GM18907 (cell line): ENCODE results near the gene CPXM2.
A peak's percentile ranks its signal among the peaks of the same experiment; 100 is the strongest.

Source experiments
- ATAC-seq: cut with Tn5 transposase; IDR thresholded peaks from one replicate; pipeline ENCODE4 v1.9.1; 2021; ENCODE audit warnings: mild to moderate bottlenecking, moderate library complexity; ENCODE audit not compliant: unreplicated experiment

Gene CPXM2

DNA sequence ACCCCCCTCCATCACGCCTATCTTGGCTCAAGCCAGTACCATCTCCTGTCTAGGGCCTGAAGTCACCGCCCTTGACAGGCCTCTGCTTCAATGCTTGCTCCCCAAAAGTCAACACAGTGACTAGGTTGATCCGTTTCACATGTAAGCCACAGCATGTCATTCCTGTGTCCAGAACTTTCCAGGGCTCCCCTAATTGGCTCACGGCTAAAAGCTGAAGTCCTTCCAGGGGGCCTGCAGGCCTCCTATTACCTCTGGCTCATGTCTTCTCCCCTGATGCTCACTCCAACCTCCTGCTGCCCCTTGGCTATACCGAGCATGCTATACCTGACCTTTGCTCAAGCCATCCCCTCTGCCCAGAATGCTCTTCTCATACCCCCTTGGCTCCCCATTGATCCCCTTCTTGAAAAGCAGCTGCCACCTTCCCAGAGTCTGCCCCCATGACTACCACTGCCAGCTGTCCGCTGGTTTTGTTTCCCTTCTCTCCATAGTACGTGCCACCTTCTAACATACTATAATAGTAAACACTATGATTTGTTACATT, 39.1 kb downstream of the CPXM2 start:
- no peak for ATAC-seq

DNA sequence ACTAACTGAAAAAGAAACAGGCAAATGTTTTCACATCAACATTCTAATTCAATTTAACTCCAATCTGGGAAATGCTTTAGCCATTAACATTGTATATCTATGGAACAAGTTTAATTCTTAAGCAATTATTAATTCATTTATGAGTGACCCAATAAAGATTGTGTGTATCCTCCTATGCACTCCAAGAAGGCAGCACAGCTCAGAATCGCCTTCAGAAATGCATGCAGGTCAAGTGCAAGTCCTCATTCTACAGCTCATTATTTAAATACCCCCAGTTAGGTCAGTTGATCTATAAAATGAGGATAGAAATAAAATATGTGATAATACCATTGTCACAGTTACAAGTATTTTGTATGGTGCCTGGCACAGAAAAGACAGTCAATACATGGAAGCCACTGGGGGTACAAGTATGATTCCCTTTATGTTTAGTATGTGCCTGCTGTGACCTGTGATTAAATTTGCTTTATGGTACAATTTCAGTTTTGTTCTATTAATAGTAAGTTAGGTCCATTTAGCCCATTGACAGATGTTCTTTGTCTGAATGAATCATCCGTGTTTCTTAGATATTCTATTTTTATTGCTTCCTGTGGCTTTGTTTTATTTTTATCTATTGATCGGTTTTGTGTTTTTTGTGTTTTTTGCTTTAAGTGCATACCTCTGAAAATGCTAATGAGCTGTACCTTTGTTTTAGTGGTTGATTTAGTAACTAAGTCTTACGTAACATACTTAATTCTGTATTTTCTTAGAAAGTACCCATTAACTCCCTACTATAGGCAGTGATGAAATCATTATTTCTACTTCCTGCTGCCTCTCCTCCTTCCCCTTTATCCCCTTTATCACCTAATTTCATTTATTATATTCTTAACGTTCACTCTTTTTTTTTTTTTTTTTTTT, 42.8 kb downstream of the CPXM2 start:
- peak; percentile 70 for ATAC-seq

DNA sequence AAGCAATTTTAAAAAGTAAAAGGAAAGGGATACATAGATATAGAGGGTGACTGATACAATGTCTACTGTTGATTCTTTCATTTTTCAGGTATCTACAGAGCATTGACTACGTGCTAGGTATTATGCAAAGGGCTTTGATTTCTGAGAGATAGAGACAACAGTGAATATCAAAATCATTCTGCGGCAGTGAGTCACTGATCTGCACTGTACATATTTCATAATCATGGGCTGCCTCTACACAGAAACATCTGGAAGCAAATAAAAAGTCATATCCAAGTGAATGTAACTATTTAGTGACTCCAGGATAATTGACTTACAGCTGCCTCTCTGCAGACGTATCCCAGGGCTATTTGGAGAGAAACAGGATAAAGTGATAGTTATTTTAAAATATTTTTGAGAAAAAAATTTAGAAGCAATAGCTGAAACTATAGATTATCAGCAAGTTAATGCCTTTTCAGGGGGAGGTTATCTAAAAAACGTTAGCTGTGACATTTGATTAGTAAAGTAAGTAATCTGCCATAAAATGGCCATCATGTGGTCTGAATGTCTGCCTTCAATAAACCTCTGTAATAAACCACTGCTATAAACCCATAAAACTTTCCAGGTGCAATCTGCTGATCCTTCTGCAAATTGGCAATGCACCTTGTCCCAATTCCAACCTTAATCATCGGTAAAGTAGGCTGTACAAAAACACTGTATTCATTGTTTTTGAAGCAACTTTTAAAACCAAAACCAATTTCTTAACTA, 43.7 kb downstream of the CPXM2 start:
- ATAC-seq: no peak

DNA sequence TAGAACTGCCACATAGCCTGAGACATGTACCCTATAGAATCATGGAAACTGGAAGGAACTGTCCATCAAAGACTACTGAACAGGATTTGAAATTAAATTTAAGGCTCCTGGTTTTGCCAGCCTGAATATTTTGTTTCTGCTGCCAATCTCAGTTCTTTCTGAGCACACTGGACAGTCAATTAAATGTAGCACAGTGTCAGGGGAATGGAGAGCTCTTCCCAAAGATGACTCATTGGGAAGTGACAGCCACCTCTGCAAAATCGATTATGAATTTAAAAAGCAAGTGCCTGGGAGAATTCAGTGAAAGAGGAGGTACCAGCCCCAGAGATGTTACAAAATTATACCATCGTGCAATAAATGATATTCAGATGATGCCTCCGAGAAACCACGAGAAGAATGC, 47.8 kb downstream of the CPXM2 start:
- no peak for ATAC-seq

DNA sequence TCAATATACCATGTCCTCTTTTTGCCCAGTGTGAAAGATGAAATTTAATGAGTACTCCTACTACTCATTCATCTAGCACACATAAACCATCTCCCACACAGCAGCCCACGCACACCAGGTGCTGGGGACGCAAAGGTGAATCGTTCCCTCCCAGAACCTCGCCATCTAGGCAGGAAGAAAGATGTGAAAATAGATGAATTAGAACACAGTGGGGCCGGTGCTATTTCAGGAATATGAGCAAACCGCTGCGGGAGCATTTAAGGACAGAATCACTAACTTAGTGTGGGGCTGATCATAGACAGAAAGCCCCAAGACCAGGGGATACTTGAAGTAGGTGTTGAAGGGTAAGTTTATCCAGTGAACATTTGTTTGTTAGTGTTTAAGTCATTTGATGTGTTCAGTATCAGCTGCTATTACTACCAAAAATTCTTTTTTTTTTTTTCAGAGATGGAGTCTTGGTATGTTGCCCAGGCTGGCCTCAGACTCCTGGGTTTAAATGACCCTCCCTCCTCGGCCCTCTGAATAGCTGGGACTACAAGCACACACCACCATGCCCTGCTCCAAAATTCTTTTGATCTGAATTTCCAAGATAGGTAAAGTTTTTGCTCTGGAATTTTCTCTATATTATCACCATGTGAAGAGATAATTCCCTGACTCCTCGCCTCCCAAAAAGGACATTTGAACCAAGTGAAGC, 48.8 kb downstream of the CPXM2 start:
- ATAC-seq: no peak

DNA sequence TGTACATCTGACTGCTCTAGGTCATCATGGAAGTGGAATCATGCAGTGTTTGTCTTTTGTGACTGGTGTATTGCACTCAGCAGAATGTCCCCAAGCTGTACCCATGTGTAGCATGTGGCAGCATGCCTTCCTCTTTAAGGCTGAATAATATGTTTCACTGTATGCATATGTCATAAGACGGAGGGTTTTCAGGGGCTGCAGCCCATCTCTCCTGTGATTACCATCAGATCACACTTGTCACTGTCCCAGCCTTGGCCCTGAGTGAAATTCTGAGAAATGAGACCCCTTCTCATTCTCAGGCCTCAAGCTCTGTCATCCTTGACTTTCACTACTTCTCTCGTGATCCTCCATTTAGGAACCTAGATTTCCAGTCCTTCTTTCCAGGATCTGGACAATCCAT, 50.0 kb downstream of the CPXM2 start:
- no peak for ATAC-seq

DNA sequence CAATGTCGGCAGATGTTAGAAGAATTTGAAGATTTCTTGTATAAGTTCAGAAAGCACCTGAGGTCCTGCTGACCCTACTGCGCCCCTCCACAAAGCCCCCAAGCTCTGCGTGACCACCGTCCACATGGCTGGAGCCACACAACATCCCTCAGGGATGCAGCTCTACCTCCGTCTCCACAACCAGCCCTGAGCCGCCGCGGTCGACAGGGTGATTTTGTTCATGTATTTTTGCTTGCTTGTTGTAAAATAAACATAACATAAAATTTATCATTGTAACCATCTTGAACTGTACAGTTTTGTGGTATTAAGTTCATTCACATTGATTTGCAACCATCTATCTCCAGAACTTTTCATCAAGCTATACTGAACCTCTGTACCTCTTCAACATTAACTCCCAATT, 50.5 kb downstream of the CPXM2 start:
- no peak for ATAC-seq

DNA sequence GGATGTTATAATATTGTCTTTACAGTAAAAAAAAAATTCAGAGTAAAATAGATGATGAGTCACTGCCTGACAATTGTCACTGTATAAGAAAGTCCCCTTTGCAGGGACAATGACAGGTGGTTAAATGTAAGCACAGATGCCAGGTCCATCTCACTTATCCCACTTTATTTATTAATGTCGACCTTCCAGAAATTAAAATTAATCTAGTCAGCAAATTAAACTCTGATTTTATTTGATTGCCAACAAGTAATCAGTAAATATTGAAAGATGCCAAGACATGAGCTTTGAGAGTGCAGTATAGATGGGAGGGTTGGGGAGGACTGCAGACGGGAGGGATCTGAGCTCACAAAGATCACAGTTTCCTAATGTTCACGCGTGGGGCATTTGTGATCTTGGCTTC, 50.9 kb downstream of the CPXM2 start:
- no peak for ATAC-seq

DNA sequence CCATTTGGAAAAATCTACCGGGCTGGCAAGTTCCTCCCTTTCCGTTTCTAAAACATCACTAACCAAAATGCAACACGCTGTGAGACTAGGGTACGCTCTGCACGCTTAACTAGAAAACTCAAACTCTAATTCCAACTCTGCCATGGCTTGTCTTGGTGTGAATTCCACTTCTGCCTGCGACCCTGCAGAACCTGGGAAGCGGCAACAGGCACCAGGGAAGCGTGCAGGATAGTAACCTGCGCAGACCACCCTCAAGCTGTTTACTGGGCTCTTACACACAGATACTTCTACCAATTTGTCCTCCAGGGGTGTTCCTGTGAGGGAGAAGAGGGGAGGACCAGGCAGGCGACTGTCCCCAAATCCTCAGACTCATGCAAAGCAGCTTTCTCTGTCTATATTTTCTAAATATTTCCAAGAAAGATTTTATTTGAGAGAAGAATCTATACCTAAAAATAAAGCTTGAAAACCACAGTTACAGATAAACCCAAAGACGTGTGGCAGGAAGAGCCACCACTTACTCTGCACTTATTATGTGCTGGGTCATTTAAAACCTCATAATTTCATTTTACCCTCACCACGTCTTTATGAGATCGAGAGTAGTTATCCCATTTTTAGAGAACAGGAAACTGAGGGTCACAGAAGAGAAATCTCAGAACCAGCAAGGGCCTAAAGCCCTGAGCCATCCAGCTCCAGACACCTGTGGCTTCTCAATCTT, 52.9 kb downstream of the CPXM2 start:
- ATAC-seq: no peak

DNA sequence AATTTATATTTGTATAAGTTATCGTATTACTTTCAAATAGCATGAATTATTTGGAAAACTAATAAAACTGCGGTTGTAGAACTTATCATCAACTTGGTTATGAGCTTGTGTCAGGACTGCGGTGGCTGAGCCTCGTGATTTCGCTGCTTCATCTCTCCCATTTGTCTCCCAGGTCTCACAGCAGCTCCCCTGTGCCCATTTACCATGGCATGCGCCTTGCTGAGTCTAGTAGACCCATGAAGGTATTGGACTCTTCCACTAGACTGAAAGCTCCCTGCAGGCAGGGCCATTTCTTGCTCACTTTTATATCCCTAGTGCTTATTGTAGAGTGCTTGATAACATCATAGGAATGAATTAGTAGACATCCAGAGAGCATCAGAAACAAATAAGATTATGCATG, 53.9 kb downstream of the CPXM2 start:
- ATAC-seq: no peak

DNA sequence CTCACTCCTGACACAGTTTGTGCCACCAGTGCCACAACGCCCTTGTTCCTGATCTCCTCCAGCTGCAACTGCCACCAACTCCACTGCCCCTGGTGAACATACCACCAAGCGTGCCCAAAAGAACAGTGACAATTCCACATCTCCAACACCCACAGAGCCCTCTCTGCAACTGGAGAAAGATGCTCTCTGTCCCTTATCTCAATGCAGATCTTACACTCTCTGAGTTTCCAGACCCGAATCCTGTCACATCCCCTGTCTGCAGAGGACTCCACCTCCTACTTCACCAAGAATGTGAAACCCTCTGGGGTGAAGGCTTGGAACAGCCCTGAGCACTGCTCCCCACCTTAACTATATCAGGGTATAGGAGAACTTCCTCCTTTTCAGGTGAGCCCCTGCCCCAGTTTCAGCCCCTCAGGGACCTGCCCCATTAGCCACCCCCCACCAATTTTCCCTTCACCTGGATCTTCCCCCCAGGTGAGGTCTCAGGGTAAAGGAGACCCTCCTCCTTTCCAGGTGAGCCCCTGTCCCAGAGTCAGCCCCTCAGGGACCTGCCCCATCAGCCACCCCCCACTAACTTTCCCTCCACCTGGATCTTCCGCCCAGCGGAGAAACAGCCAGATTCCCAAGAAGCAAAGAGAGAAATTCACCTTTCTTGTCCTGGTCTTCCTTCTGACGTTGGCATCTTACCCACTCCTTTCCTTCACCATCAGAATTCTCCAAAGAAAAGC, 55.0 kb downstream of the CPXM2 start:
- ATAC-seq: no peak

DNA sequence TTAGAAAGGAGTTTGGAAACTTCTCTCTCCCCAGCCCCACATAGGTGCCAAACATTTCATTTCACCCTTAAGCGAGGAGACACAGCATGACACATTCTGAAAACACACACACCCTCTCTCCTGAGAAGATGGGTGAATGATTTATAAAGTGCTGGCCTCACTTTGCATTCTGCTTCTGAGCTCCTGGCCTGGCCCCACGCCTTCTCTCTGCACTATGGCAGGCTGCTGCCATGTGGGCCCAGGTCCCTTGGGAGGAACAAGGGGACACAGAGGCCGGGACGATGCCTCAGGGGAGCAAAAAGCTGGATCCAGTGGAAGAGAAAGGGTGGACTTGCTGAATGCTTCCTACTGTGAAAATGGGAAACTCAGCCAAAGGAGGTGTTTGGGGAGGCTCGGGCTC, 56.0 kb downstream of the CPXM2 start:
- ATAC-seq: peak; percentile 97

DNA sequence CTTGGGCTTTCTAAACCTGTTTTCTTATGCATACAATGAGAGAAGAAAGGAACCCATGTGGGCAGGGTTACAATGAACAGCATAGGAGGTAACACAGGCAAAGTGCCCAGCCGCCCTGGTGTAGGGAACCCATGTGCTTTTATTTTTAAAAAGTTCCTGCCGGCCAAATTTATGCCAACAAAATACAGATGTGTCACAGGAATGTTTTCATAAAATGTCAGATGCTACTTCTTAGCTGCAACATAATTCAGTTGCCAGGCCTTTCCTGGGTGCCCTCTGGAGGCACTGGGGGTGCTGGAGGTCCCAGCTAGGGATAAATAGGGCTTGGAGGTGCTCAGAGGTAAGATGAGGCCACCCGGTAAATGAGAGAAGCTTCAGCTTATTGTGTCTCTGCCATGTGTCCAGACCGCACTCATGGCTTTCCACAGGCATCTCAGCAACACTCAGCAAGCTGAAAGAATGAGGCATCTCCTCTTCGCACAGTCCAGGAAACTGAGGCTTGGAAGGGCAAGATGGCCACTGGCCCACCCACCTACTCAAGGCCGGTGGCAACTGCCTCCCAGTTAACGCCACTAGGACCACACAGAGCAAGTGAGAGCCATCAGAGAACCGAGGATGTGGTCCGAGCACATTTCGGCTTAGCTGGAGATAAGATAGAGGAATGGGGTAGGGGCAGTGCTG, 58.3 kb downstream of the CPXM2 start:
- ATAC-seq: no peak

DNA sequence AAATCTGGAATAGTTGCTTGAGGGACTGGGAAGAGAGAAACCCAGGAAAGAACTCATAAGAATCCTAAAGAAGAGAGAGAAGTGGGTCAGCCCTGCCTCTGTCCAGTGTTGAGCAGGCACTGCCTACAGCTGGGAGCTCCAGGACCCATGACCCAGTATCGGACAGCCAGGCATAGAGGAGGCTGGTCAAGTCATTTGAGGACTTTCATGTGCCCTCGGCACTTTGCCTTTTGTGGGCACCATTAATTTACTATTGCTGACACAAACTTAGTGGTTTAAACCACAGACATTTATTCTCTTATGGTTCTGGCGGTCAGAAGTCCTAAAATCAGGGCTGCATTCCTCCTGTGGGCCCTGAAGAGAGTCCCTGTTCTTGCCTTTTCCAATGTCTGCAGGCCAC, 60.3 kb downstream of the CPXM2 start:
- no peak for ATAC-seq

DNA sequence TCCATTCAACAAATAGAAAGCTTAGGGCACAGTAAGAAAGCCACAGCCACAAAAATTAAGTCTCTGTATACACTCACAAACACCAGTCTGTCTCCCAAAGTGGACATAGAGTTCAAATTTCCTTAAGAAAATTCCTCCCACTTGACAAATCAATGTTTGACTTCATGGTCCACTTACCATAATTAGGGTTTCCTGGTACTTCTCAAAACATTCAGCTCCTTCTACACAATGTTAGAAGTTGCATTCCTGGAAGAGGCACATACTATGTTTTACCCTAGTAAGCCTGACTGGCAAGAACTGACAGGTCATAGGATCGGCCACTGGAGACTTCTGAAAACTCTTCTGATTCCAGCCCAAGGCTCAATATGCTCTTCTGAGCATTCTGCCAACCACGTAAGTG, 70.5 kb downstream of the CPXM2 start:
- ATAC-seq: no peak

DNA sequence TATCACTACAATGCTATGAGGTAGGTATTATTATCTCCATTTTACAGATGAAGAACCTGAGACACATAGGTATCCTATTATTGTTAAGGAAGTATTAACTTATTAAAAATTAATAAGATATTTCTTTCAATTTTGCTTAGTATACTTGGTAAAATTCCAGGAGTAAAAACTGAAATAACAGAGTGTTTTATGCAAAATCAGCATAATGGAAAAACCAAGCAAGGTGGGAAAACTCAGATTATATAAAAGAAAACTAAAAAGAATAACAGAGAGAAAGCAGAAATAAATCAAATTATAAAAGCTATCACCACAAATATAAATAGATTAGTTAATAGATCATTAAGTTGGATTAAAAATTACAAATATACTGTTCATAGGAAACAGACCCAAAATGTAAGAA, 82.0 kb downstream of the CPXM2 start:
- ATAC-seq: no peak

DNA sequence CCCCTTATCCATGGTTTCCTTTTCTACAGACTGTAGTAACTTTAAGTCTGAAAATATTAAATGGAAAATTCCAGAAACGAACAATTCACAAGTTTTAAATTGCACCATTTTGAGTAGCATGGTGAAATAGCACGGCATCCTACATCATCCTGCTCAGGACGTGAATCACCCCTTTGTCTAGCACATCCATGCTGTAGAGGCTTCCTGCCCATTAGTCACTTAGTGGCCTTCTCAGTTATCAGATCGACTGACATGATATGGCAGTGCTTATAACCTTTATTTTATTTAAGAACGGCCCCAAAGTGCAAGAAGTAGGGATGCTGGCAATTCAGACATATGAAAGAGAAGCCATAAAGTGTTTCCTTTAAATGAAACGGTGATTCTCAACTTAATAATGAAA, 82.7 kb downstream of the CPXM2 start:
- no peak for ATAC-seq

DNA sequence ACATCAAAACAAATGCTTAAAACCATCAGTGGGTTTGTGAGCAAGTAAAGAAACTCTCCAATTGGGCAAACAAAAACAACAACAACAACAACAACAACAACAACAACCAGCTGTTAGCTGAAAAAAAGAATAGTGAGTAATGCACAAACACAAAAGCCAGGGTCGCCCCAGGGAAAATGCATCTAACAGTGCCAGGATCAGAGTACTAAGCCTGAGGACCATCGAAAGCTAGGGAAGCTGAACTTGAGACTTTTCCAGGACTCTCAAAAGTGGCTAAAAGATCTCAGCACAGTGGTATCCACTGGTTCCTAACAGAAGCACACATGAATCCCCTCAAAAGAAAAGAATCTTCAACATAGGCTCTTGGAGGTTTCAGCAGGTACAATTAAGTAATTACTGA, 83.3 kb downstream of the CPXM2 start:
- no peak for ATAC-seq

DNA sequence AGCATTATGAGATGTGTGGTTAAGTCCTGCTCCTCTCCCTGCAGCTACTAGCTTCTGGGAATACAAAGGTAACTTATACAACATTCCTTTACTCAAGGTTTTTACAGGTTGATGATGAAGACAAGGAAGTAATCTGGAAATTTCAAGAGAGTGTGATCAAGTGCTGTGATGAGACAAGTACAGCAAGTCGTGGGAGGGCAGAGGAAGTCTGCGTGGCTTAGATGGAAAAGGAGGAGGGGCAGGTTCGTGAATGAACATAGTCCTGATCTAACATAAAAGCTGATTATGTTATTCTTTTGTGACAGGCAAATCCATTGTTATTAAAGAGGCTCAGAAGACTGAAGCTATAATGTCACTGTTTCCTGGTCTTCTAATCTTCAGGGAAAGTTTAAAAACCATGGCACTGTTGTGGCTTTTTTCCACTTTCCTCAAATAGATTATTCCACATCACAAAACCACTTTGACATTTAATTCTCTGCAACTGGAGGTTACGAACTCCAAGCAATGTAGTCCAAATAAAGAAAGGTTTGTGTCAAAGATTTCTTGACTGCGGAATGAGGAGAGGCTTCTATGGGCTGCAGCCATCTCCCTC, 84.1 kb downstream of the CPXM2 start:
- no peak for ATAC-seq
